NCI-H146 treated with DMSO at 0.1 percent for 48 hours (cell line): ENCODE results near the gene SOCS1.
"Not testable (repeated sequence)": the region's sequence is repeated elsewhere in the genome, so short reads cannot be mapped to it uniquely, and the experiment has no call there.

ENCODE experiments used
- DNase-seq: peaks from one replicate; lab custom pipeline; 2025; ENCODE audit not compliant: unreplicated experiment; lab: John Stamatoyannopoulos, UW

SOCS1 gene

GRCh38 chr16:11255737-11256660 is at the start of gene SOCS1:
Gene SOCS1, minus strand, starts transcription at chr16:11256204. Its CDS starts 726 bp downstream, at chr16:11255478.
- peak; percentile 72 for DNase-seq

GRCh38 chr16:11303405-11304138 is 47.6 kb upstream of the SOCS1 start:
- no peak for DNase-seq

- DNase-seq = peak; percentile 37
These were observed 47.0 kb upstream of the SOCS1 start for GRCh38 chr16:11302977-11303376.

- no peak for DNase-seq
These were observed 45.9 kb upstream of the SOCS1 start for GRCh38 chr16:11301645-11302501.

- no peak for DNase-seq
These were observed 44.5 kb upstream of the SOCS1 start for GRCh38 chr16:11300560-11300892.

GRCh38 chr16:11299865-11300559 is 44.0 kb upstream of the SOCS1 start:
- no peak for DNase-seq

GRCh38 chr16:11298950-11299547 is 43.0 kb upstream of the SOCS1 start:
- DNase-seq = not testable (repeated sequence)

GRCh38 chr16:11298143-11298900 is 42.3 kb upstream of the SOCS1 start:
- DNase-seq = no peak

- DNase-seq = no peak
These were observed 41.6 kb upstream of the SOCS1 start for GRCh38 chr16:11297492-11298142.

- no peak for DNase-seq
These were observed 40.9 kb upstream of the SOCS1 start for GRCh38 chr16:11296706-11297491.

- no peak for DNase-seq
These were observed 40.3 kb upstream of the SOCS1 start for GRCh38 chr16:11296351-11296705.

GRCh38 chr16:11295672-11296071 is 39.7 kb upstream of the SOCS1 start:
- no peak for DNase-seq

- DNase-seq = no peak
These were observed 36.2 kb upstream of the SOCS1 start for GRCh38 chr16:11292076-11292748.

GRCh38 chr16:11291091-11291703 is 35.2 kb upstream of the SOCS1 start:
- no peak for DNase-seq

- no peak for DNase-seq
These were observed 34.3 kb upstream of the SOCS1 start for GRCh38 chr16:11290102-11290893.

GRCh38 chr16:11289696-11290095 is 33.7 kb upstream of the SOCS1 start:
- not testable (repeated sequence) for DNase-seq

GRCh38 chr16:11289202-11289601 is 33.2 kb upstream of the SOCS1 start:
- no peak for DNase-seq
